Stimulated activated CD4-positive, alpha-beta T cell treated with anti-CD3 and anti-CD28 coated beads, Interleukin-1b, Interleukin-23, amount 100 ng/mL, for 1 hour (primary cell): ENCODE measurements around the gene ARF5.
"Not testable (repeated sequence)": the region's sequence is repeated elsewhere in the genome, so short reads cannot be mapped to it uniquely, and the experiment has no call there.

ENCODE experiments used
- DNase-seq, 2 donors: peaks; one replicate each; pipeline ENCODE4 v3.0.0-alpha.2; 2020; ENCODE audit warnings: low read depth in 2 of 2

Gene ARF5

DNA sequence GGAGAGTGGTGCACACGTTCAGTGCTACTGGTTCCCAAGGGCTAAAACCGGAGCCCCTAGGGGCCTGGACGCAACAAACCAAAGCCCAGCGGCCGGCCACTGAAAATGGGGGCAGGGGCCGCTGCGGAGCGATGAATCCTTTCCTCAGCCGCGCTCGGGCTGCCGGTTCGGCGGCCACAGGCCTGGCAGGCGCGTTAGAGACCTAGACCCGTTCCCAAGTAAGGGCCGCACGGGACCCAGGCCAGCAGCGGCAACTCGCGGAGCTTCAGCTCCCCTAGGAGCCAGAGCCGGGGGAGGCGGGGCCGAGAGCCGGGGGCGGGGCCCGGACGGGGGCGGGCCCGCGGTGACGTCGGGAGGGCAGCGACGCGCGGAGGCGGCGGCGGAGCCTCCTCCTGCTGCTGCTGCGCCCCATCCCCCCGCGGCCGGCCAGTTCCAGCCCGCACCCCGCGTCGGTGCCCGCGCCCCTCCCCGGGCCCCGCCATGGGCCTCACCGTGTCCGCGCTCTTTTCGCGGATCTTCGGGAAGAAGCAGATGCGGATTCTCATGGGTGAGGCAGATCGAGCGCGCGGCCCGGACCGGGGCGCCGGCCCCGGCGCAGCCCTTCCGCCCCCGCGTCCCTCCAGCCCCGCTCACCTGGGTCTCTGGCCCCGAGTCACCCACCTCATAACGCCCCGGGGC lies at the start of gene ARF5:
Gene ARF5, plus strand, starts transcription at position 393 of the 678 bp plus-strand sequence. Its CDS starts 88 bp downstream, at position 481.
- peak; percentile 65 to 88 for DNase-seq

- no peak for DNase-seq
Measured at GRCh38 chr7:127539116-127539515, 49.1 kb upstream of the ARF5 start.

GRCh38 chr7:127540461-127540860 lies 47.8 kb upstream of the ARF5 start:
- DNase-seq, result not testable (repeated sequence)

GRCh38 chr7:127541548-127541947 lies 46.7 kb upstream of the ARF5 start:
- DNase-seq, result no peak

DNA sequence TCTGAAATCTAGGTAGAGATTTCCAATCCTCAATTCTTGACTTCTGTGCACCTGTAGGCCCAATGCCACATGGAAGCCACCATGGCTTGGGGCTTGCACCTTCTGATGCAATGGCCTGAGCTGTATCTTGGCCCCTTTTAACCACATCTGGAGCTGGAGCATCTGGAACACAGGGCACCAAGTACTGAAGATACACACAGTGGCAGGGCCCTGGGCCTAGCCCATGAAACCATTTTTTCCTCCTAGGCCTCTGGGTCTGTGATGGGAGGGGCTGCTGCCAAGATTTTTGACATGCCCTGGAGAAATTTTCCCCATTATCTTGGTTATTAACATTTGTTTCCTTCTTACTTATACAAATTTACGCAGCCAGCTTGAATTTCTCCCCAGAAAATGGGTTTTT lies 41.9 kb upstream of the ARF5 start:
- DNase-seq, result no peak

DNA sequence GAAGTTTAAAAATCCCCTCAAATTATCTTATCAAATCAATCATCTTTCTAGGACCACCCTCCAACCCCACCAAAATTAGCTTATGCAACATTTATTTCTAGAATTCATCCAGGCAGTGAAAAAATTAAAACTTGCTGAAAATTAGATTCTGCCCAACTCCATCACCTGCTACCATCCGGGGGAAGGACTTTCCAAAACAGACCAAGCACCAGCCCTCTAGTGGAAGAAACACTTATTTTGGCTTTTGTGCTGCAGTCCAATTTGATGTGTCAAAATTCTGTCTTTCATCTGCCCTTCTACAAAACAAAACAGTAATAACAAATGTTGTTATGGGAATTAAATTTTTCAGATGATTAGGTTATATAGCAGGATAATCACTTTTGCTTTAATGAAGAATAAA lies 38.0 kb upstream of the ARF5 start:
- no peak for DNase-seq

- no peak for DNase-seq
Measured at GRCh38 chr7:127551941-127552340, 36.3 kb upstream of the ARF5 start.

DNA sequence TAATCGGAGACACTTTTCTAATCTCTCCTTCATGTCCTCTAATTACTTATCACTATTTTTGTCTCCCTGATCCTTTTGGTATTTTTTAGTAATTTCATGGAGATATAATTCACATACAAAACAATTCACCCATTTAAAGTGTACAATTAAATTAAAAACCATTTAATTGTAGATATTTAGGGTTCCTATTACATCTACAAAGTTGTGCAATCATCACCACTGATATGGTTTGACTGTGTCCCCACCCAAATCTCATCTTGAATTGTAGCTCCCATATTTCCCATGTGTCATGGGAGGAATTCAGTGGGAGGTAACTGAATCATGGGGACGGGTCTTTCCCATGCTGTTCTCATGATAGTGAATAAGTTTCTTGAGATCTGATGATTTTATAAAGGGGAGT lies 31.8 kb upstream of the ARF5 start:
- DNase-seq, result no peak

GRCh38 chr7:127557803-127558202 lies 30.4 kb upstream of the ARF5 start:
- DNase-seq, result no peak

GRCh38 chr7:127566242-127566641 lies 22.0 kb upstream of the ARF5 start:
- DNase-seq, result no peak

- DNase-seq, result not testable (repeated sequence)
Measured at GRCh38 chr7:127568034-127568433, 20.2 kb upstream of the ARF5 start.

DNA sequence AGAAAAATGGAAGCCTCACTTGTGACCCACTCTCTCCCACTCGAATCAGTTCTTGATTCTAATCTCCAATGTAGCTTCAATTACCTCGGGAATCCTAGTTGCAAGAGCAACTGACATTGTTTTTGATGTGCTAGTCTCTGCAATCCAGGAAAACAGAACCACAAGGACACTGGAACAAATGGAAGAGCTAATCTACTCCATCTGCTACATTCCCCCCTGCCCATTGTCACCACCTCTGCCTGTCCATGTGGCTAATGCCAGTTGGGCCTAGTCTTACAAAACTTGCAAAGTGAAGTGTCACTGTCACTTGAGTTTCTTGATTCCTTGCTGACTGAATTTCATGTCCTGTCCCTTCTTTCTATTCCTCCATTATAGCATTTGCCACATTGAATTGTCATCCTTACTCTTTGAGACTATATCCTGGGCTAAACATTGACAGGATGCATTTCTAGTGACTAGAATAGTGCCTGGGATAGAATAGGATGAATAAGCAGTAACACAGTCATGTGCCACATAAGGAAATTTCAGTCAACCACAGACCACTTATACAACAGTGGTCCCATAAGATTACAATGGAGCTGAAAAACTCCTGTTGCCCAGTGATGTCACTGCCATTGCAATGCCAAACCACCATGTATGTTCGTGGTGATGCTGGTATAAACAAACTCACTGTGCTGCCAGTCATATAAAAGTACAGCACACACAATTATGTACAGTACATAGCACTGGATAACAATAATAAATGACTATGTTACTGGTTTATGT lies 16.3 kb upstream of the ARF5 start:
- DNase-seq, result no peak

- DNase-seq, result no peak
Measured at GRCh38 chr7:127578036-127578684, 10.1 kb upstream of the ARF5 start.

GRCh38 chr7:127578711-127579275 lies 9.4 kb upstream of the ARF5 start:
- DNase-seq, result no peak

DNA sequence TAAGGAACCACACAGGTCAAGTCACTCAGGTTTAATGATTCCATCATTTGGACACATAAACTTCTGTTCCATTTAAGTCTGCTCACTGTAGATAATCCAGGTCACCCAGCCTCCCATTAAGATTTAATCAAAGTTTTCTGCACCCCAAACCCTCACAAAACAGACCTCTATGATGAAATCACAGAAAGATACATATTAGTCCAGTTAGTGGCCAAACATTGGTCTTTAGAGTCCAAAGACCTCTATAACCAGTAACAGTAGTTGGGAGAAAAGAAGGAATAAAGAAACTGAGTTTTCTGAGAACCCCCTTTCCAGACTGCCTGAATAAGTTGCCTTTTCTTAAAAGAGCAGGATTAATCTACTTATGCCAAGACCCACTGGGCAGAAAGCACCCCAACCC lies 7.6 kb upstream of the ARF5 start:
- DNase-seq, result no peak

DNA sequence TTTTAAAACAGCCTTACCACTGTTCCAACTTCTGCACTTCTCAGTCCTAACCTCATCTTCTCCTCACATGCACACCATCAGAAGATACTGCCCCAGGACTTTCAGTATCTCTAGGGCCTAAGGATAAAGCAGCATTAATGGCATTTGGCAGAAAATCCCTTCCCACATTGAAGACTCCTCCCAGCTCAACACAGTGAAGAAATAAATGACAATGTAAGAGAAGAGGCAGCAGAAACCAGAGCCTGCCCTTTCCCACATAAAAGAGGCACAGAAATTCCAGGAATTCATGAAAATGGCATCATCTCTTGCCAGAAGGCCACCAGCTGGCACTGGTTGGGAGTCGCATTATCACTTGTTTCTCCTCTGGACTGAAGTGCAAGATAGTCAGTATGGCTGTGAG lies 6.5 kb upstream of the ARF5 start:
- no peak for DNase-seq

DNA sequence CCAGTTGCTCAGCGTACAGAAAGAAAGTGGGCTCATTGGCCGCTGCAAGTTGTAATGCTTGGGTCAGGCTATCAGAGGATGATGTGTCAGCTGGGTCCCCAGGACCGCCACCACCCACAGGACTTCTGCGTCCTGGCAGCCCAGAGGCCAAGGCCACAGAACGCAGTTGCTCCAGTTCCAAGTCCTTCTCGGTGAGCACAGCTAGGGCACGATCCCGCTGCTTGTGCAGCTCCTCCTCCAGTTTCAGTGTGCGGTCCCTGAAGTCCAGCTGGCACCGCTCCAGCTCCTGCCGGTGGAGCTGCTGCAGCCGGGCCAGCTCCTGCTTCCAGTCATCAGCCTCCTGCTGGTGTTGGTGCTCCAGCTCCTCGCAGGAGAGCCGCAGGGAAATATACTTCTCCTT lies 5.8 kb upstream of the ARF5 start:
- DNase-seq, result no peak

GRCh38 chr7:127584648-127585043 lies 3.6 kb upstream of the ARF5 start:
- DNase-seq, result no peak

DNA sequence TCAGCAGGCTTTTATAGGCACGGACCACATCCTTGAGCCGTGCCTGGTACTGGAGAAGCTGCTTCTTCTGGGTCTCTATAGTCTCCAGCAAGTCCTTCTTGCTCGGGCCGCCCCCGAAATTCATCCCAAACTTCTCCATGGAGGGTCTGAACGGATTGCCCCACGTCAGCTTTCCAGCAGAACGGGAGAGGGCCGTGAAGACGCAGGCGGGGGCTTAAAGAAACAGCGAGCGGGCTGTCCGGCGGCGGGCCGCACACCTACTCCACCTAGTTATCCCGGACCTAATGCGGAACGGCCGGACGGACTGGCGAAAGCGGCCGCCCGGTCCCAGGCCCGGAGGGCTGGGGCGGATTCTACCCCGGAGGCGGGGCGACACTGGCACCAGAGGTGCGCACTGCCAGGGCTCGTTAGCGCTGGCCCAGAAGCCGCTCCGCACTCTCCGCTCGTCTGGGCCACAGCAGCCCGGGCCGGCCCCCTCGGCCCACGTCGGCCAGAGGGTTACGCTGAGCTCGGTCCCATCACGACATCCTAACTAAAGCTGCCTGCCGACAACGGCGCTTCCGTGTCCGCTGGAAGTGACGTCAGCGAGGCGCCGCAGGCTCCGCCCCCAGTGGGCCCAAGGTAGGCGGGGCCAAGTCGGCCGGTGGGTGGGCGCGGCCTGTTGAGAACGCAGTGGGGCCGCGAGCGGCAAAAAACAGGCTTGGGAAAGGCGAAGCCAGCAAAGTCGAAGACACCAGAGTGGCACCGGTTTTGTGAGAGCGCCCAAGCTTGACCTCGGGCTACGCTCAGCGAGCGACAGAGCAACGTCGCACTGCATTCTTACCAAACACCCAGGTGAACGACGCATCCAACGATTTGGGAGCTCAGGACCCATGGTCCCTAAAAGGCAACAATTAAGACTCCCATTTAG lies 2.9 kb upstream of the ARF5 start, which contains the start of gene GCC1:
Gene GCC1, minus strand, starts transcription at position 553 of the 910 bp plus-strand sequence. Its CDS starts 414 bp downstream, at position 139.
- peak; percentile 77 to 90 for DNase-seq

DNA sequence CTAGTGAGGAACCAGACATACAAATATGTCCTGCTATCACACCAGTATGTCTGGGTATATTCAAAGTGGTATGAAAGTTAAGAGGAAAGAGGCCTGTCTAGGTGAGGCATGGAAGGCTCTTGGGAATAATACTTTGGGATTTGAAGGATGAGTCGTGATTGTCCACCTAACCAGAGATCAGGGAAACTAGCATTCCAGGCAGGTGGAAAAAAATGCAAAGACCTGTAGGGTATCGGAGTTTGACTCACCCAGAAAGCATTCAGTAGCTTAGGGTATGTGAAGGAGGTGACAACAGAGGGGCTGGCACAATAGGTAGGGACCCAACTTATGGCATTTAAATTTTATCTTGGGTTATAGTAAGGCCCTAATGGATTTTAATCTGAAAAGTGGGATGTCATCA lies 1.9 kb upstream of the ARF5 start:
- DNase-seq, result no peak

- DNase-seq, result no peak
Measured at GRCh38 chr7:127587663-127588018, 570 bp upstream of the ARF5 start.
